ENCODE measurements around the gene IL17REL.

IL17REL gene
- long read RNA-seq, donor 1: 0 reads
- long read RNA-seq, donor 2: 0 reads
- long read RNA-seq, donor 3: 0 reads
- long read RNA-seq, donor 4: 0 reads
- long read RNA-seq, donor 5: 0 reads
- long read RNA-seq, donor 6: 0 reads
- long read RNA-seq, donor 7: 0 reads
- long read RNA-seq, donor 8: 0 reads

DNA sequence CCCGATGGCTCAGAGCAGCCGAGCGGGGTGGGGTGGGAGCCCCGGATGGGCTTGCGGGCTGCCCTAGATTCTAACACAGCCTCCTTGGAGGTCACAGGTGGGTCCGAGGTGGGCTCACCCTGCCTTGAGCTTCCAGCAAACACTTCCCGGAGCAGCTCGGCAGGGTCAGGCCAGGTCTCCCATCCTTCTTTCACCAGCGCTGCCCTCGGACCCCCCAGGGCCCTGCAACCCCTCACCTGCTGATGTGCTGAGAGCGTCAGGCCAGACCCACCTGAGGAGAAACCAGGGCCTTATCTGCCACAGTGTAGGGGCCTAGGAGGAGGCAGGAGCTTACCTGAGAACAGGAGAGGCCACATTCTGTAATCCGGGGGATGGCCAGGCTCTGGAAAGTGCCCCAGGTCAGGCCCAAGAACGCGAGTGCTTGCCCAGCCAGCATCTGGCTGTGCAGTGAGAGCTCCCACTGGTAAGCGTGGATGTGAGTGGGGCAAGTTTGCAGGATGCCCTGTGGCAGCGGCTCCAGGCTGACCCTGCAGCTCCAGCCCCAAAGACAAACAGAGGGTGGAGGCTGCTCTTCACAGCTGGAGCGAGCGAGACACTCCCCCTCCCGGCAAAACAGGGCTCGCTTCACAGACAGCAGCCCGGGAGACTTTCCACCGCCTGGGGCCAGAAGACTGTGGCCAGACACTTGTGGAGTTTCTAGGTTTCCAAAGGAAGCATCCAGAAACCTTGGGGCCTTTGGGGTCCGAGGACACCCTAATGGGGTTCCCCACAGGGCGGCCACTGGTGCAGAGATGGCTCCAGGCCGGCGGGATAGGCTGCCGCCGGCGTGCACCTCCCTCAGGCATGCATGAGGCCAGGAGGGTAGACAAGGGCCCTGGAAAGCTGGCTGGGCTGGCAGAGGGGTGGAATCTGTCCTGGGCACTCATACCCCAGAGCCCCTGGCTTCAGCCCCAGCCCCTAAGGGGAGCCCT lies at the start of gene IL17REL:
Gene IL17REL, minus strand, starts transcription at position 555 of the 971 bp plus-strand sequence. Its CDS starts 119 bp downstream, at position 436.
- peak; percentile 29 for DNase-seq

- no peak for DNase-seq
Measured at GRCh38 chr22:50061824-50062355, 49.3 kb upstream of the IL17REL start.

GRCh38 chr22:50061141-50061823 lies 48.7 kb upstream of the IL17REL start:
- no peak for DNase-seq

DNA sequence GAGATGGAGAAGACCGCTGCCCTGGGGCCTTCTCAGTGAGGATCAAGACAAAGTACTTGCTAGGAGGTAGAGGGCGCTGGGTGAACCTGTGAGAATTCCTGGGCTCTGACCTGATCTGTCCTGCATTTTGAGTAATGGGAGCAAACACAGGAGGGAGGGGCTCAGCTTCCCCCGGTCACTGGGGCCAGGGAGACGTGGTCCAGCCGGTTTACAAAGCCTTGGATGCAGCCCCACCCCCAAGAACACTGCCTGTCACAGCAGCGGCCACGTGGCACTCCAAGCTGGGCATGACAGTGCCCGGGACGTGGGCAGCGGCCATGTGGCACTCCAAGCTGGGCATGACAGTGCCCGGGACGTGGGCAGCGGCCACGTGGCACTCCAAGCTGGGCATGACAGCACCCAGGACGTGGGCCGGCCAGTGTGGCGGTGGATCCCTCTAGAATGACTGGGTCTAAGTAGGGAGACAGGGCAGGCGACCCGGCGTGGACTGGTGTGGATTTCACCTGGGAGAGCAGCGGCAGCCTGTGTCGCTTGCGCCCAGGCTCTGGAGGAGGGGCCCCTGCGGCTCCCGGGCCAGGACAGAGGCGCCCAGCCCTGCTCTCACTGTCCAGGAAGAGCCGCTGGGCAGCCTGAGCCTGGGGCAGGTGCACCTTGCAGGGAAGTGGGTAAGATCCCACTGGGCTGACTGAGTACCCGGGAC lies 48.0 kb upstream of the IL17REL start:
- DNase-seq: peak; percentile 50

GRCh38 chr22:50059881-50060262 lies 47.3 kb upstream of the IL17REL start:
- no peak for DNase-seq

DNA sequence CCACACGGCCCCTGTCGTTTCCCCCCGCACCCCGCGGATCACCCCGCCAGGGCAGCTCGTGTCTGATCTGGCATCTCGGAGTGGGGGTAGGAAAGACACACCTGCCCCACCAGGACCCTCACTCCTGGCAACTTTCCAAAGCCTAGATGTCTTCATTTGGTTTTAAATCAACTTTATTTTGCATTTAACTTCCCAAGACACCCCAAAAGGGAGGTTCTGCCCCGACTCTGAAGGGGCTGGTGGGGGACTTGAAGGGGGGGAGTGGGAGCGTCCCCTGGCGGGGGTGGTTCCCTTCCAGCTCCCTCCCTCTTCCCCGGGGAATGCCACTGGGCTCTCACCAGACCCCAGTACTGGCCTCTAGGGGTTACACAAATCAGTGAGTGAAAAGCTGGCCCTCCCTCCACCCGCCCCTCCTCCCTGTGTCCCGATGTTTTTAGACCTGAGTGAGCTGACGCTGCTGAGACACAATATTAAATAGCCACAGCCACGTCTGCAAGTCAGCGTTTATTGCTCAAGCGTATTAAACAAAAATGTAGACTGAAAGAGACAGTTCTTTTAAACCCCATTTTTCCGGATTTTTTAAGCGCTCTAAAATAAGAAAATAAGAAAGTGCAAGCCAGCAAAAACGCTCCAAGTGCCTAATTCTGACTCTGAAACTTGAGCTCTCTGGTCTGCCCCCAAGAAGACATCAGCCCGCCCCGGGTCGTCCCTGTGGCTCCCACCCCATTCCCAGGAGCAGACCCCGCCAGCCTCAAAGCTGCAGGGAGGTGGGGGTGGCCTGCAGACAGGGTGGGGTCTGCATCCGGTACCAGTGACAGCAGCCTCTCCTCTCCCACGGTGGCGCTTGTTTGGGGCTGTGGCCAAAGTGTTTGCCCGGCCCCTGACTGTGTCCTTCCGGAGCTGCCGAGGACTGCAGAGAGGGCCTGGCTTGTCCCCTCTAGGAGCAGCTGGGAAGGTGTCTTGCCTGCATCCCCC lies 46.6 kb upstream of the IL17REL start:
- DNase-seq: peak; percentile 49

DNA sequence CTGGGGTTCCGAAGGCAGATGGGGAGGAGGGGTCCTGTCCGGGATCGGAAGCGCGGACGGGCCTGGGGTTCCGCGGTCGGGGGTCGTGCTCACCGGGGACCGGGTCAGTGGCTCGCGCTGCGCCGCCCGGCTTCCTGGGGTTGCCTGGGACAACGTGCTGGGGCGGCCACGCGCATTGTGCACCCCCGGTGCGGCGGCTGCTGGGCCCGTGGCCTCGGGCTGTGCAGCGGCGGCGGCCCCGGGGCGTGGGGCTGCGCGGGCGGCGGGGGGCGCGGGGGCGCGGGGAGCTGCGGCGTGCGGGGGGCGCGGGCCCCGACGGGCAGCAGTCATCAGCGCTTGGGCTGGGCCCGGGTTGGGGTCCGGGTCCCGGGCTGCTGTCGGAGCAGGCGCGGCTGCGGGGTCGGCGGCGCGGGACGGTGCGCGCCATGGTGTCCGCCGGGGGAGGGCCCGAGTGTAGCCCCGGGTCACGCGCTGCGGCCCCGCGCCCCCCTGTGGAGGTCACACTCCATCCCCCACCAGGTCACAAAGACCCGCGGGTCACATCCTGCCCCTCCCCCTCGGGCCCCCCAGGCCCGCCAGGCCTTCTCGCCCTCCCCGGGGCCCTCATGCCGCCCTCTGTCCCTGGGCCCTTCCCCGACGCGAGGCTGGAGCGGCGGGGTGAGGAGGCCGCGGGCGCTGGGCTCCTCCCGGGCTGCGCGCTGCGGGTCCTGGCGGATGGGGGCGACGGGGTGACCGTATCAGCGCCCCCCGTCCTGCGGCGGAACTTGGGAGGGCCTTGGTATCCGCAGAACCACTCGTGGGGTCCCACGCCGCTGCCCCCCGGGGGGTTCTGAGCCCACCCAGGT lies 45.7 kb upstream of the IL17REL start, which contains the start of gene TTLL8:
Gene TTLL8, minus strand, starts transcription at position 238 of the 845 bp plus-strand sequence.
- no peak for DNase-seq

GRCh38 chr22:50057278-50058060 lies 44.9 kb upstream of the IL17REL start:
- DNase-seq: no peak

GRCh38 chr22:50056214-50056972 lies 43.8 kb upstream of the IL17REL start:
- no peak for DNase-seq

DNA sequence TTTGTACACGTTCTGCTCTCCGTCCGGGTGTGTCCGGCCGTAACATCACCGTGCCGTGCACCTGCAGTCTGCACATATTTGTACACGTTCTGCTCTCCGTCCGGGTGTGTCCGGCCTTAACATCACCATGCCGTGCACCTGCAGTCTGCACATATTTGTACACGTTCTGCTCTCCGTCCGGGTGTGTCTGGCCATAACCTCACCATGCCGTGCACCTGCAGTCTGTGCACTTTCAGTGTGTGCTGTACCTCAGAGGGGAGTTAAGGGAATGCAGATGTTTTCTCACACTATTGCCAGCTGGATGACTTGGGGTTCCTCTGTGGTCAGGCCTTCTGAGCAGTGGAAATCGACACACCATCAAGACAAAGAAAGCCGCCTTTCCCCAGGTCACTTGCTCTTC lies 41.3 kb upstream of the IL17REL start:
- no peak for DNase-seq

DNA sequence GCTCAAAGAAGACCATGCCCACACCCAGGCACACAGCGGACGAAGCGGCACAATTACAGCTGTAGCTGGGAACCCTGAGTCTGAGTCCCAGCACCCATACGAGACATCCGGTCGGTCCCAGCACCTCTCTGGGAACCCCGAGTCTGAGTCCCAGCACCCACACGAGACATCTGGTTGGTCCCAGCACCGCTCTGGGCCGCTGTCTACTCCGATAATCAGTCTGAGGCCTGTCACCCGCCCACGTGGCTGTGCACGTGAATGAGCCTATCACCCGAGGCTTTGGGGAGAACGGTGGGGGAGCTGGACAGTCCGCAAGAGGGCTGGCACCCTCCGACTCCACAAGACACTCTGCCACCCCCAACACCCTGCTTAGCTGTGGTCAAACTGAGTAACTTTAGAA lies 39.4 kb upstream of the IL17REL start:
- no peak for DNase-seq

DNA sequence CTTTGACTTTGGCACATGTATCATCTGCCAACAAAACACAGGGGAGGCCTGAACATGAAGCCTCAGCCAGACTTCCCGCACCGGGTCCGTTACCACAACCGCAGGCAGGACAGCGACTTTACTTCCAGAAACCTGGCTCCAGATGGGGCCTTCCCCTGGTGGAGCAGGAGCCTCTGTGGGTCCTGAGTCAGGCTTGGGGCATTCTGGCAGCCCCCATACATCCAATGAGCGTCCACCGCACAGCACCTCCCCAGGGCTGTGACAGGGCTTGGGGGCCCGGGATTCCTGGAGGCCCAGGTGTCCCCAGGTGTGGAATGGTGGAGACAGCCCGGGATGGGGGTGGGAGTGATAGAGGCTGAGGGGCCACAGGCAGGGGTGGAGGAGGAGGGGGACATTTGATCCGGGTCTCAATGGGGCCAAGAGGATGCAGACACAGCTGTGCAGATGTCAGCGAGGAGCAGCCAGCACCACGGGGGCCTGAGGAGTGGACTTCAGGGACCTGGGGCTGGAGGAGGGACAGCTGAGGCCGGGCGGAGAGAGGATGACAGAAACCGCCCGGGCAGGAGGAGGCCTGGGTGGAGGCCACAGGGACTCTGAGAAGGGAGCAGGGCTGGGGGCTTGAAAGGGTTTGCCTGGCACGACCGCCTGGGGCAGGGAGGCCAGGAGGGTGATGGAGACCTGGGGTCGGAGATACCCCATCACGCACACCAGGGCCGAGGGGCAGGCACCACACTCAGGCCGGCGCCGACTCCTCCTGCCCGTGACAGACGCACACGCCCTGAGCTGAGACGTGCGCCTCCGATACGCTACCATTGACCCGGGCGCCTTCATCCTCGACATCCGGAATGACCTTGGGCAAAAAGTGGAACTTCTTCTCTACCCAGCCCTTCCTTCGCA lies 37.0 kb upstream of the IL17REL start:
- DNase-seq: no peak

- no peak for DNase-seq
Measured at GRCh38 chr22:50048836-50049235, 36.3 kb upstream of the IL17REL start.

DNA sequence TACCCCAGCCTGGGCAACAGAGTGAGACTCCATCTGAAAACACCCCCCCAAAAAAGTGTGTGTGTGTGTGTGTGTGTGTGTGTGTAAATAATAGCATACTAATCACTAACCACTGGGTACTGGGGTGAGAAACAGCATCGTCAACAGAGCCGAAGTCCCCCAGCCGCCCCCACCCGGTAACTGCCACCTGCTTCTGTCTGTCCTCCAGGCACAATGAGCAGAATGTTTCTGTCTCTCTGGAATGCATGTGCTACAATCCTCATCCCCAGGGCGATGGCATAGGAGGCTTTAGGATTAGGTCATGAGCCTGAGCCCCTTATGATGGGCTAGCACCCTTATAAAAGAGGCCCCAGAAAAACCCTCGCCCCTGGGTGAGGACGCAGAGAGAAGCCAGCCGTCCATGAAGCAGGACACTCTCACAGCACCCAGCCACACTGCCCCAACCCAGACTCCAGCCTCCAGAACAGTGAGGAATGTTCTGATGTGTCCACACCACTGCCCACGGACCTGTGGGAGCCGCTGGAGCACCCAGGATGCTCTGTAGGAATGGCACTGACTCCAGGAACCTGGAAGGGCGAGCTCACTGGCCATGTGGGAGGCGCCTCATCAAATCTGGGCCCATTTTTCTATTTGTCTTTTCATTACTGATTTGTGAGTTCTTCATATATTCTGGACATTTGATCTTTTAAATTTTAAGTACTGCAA lies 35.6 kb upstream of the IL17REL start:
- no peak for DNase-seq

DNA sequence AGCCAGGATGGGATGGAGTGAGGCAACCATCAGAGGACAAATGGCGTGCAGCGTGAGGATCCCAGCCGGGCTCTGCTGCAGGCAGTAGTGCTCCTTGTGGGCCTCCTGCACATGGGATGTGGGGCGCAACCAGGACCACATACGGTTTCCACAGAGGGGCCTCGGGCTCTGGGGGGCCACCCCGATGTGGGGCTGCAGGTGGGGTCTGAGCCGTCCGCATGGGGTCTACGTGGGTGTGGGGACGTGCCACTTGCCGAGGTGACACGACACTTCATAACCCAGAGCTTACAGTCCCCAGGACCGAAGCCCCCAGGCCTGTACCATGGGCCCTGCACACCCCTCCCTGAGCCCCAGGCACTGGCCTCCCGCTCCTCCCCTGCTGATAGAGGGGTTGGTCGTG lies 34.8 kb upstream of the IL17REL start:
- DNase-seq: no peak

DNA sequence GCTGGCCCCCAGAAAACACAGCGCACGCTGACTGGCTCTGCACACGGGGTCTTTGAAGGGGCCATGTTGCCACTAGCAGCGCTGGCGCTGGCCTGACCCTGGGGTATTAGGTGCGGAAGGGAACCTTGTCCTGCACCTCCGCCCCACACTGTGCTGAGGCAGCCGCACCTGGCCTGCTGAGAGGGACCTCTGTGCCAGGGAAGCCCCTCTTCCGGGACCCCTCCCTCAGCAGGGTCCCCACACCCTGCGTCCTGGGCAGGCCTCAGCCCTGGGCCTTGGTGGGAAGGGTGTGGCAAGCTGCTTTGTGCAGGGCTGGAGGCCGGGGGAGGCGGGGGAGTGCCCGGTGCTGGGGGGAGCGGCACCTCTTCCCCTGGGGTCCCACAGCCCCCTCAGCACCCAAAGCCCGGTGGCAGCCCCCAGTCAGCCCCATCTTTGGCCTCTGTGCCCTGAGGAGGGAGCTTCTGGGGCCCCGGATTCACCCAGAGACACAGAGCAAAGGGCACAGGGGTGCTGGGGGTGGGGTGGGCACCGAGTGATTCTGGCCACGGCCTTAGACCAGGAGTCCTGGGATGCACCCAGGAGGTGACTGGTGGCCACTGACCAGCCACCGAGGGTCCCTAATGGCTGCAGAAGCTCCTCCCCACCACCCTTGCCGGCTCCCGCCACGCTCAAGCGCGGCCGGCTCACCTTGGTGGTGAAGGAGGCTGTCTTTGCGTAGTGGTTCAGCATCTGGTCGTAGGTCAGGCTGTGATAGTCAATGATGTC lies 34.1 kb upstream of the IL17REL start:
- no peak for DNase-seq
